Muscle of back (tissue), 13 donors: ENCODE results near the gene GPR87. TPM values are rescaled to one million over a fixed set of nuclear protein-coding genes. Genes with fewer than 3 reads are reported as not detected.

Experiments used
- DNase-seq, 3 donors: peaks; one replicate each; pipeline versions ENCODE4 v3.0.0 to v3.0.0-alpha.2; 2013
- long read RNA-seq, 9 donors: transcript quantifications; one replicate each; lab custom pipeline, GENCODE V29; 2026
- polyA plus RNA-seq, 10 donors: library from polyadenylated mRNA; unstranded; fragments of 120-200 nt; gene quantifications; one replicate each; pipeline ENCODE4 v1.2.1, GENCODE V29; 2013; ENCODE audit not compliant: insufficient read length in 10 of 10

GPR87 gene, protein sequence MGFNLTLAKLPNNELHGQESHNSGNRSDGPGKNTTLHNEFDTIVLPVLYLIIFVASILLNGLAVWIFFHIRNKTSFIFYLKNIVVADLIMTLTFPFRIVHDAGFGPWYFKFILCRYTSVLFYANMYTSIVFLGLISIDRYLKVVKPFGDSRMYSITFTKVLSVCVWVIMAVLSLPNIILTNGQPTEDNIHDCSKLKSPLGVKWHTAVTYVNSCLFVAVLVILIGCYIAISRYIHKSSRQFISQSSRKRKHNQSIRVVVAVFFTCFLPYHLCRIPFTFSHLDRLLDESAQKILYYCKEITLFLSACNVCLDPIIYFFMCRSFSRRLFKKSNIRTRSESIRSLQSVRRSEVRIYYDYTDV
- 1 to 10 TPM in 2 of 10 donors, not detected in 8; 1.9 to 2.5 TPM for polyA plus RNA-seq
- long read RNA-seq, donor 1 = 0 reads
- long read RNA-seq, donor 2 = 0 reads
- long read RNA-seq, donor 3 = 0 reads
- long read RNA-seq, donor 4 = 0 reads
- long read RNA-seq, donor 5 = 0 reads
- long read RNA-seq, donor 6 = 0 reads
- long read RNA-seq, donor 7 = 0 reads
- long read RNA-seq, donor 8 = 0 reads
- long read RNA-seq, donor 9 = 0 reads

DNA sequence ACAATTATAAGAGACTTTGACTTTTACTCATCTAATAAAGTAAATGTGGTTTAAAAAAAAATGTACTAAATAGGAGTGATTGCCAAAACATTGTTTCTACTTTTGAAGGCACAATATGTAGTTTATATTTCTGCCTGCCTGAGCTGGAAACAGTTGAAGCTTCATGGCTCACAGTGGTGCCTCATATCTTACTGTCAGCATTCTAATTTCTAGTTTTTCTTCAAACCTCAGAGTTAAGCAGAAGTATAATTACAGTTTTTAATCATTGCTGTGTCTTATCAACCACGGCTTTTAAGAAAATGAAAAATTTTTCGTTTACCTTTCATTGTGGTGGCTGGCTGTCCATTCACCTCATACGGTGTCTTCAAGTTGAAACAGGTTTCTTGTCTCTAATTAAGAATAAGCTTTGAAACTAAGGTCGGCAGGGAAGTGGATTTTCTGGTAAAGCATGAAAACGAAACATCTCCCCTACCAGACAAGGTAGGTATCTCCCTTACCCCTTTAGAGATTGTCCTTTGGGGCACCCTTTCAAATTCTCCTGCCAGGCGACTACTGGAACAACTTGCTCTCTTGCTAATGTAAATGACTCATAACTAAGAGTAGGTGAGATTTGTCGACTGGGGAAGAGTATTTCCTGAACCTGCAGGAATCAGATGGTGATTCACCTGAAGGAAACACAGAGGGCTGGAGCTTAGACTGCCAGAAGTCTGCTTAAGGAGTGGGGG, at the start of gene GPR87:
GPR87 (minus strand) TSS at position 554 of the 725 bp plus-strand sequence. CDS start 16,720 bp downstream, outside the sequence.
- no peak for DNase-seq

DNA sequence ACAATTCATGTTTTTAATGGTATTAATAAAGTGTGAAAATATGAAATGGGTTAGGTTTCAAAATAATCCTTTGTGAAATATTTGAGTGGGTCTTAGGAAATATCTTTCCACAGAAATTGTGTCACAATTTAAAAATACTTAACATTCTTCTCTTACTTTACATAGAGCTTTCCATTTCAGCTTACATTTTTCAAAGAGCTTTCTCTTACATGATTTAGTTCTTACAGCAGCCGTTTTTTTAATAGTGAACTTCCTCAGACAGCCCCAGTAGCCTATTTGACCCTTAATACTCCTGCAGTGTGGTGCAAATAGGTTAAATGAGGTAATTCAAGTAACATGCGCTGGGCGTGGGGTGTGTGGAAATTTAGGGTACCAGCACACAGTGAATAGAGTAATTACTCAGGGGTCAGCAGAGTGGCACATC, 46.1 kb upstream of the GPR87 start:
- no peak for DNase-seq

DNA sequence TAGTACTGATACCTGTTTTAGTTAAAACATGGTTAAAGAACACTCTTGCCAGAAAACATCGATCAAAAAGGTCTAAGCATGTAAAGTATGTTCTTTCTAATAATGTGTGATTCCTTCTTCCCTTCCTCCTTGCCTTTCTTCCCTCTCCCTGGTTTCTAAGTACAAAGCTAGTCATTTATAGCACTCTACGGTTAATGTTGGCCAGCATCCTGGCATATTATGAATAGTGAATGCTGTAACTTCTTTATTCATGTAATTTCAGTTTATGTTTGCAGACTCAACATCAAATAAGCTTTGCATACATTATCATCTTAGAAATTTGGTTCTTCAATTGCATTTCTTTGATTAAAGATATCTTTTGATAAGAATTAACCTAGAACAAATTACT, 40.8 kb upstream of the GPR87 start:
- no peak for DNase-seq

DNA sequence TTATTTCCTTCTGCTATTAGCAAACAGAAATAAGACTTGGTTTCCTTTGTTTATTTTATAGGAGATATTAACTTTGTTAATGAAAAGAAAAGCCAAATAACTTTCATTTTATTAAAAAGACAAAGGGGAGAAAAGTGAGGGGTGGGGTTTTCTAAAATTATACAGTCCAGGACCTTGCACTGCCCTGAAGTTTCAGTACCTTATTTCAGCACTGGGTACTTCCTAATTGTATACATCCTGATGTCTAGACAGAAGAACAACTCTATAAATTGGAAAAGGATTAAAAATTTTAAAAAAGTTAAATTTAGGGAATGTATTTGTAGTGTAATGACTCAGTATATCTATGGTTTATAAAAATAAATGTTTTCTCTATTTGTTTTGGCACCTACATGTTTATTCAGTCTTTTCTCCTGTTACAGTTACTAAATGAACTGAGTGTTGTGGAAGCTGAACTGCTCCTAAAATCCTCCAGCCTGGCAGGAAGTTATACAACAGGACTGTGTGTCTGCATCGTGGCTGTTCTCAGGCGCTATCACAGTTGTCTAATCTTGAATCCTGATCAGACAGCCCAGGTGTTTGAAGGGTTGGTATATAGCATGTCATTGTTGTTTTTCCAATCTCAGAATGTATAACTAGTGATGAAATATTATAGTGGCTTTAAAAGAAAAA, 40.3 kb upstream of the GPR87 start:
- no peak for DNase-seq

DNA sequence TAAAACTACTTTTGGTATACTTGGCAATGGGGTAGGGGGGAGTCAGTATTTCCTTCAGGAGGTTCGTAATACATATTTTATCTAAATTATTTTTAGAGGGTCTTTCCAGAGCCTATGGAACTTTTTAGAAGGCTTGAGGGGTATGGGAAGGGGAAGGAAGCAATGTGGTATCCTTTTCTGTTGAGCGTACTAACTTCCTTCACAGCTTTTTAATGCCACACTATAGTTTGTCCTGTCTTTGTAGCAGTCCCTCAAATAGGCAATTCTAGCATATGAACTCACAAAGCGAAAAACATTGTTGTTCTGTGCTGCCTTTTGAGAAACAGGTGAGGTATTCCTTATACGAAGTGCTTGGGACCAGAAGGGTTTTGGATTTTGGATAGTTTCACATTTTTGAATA, 35.0 kb upstream of the GPR87 start:
- no peak for DNase-seq

DNA sequence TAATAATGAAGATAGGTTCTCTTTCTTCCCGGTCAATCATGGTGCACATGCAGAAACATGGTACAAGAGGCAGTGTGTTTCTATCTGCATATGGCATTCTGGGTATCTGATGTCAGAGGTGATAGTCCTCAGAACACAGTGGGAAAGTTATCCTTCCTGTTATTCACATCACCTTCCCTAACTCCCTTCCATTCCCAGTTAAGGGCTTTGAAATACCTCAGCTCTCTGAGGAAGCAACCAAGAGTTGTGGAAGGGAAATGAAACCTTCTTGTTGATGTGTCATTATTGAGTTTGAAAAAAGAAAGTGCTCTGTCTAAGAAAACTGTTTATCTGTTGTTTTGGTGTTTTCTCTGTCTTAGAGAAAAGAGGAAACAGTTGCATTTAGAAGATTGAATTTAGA, 34.6 kb upstream of the GPR87 start:
- peak in 1 of 3 donors; percentile 14 for DNase-seq

DNA sequence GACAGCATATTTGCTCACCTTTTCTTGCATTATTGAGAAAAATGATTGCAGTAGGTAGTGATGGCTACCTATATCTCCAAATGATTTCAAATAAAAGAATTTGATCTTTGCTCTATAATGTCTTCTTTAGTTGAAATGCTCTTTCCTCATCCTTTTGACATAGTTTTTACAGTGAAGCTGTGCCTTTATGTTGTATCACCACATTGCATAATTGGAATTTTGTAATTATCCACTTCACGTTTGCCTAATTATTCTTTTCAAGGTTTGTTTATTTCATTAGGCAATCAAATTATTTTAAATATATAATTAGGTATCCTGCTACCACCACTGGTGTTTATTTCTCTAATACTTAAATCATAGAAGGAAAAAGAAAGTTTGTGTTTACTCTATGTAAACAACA, 34.0 kb upstream of the GPR87 start:
- no peak for DNase-seq

DNA sequence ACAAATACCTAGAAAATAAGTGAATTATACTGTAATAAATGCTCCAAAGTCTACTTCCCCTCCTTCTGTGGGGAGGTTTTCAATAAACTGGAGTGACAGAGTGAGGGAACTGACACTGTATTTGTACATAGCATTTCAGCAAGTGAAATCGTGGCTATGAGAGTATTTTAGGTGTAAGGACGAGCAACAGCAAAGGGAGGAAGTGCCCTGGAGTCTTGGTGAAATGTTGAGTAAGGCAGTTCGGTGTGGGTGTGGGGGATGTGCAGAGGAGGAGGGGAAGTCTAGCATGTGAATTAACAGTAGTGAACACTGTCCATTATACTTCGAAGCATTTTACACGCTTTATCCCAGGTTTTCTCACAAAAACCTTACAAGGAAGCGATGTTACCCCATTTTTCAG, 30.8 kb upstream of the GPR87 start:
- peak in 1 of 3 donors; percentile 30 for DNase-seq

DNA sequence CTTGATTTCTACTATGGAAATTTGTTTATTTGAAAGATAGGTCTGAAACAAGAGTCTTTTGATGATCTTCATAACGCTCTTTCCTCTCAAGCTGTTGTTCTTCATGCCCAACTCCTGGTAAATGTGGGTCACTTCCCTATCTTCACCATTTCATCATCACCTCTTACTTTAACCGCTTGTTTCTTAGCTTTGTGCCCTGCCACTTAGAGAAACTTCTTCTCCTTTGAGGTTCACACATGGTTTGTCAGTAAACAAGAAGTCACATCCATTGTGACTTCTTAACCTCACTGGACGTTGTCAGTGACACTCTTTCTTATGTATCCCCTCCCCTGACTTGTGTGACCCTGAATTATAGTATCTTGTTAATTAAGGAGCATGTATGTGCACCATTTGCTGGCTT, 29.7 kb upstream of the GPR87 start:
- no peak for DNase-seq

DNA sequence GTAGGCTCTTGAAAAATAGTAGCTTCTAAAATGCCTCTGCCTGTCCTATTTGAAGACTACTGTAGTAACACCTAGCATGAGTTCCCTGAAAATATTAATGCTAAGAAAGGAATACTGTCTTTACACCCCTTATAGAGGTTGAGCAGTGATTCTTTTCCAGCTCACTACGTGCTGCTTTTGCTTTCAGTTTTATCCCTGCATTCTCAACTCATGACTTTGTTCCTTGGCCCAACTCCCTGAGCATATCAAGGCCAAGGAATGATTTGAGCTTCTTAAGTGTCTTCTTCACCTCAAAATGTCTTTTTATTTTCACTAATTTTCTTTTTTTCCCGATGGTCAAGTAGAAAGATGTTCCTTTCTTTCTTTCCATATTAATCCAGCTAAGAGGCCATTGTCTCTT, 29.2 kb upstream of the GPR87 start:
- DNase-seq = peak; percentile 68 to 84 (median 79)

DNA sequence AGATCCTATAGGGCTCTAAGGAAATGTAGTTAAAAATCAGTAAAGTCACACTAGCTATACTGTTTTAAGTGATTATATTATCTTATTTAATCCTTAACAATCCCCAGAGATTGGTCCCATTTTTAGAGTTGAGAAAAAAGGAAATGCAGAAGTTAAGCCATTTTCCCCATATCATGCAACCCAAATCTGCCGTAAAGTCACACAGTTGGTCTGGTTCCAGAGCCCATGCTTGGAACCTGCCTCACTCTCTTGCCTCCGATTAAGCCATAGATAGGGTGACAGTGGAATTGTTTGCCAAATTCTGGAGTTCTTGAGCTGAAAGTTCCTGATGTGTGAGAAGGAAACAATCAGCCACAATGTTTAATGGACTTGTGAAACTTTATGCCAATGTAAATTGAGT, 15.1 kb upstream of the GPR87 start:
- no peak for DNase-seq

DNA sequence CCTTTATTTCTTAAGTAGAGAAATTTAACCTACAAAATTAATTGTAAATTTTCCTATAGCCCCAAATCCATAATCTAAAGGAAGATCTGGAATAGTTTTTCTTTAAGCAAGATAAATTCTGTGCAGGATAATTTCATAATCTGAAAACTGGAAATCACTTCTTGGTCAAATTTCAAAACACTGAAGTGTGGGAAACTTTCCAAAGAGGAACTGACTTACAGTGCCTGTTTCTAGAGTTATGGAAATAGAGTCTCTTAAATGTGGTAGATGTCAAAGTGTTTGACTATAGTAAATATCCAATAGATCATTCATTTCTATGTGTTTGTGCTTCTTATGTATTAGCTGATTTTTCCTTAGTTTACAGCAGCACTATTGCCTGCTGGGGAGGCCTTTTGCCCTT, 14.3 kb upstream of the GPR87 start:
- peak in 1 of 3 donors; percentile 56 for DNase-seq

DNA sequence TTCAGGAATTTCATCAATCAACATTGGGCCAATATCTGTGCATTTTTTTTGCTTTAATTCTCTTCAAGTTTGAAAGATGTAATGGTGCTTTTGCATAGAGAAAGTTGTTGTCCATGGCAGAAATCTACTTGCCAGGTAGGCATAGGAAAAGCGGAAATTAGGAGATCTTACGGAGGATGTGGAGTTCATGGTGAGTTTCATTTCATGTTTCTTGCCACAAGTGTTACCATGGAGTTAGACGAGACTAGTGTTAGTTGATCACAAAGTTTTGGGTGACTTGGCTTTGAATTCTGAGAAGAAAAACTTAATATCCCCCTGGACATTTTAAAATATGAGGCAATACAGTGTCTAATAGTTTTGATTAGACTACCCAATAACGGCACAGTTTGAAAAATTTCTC, 13.8 kb upstream of the GPR87 start:
- no peak for DNase-seq

DNA sequence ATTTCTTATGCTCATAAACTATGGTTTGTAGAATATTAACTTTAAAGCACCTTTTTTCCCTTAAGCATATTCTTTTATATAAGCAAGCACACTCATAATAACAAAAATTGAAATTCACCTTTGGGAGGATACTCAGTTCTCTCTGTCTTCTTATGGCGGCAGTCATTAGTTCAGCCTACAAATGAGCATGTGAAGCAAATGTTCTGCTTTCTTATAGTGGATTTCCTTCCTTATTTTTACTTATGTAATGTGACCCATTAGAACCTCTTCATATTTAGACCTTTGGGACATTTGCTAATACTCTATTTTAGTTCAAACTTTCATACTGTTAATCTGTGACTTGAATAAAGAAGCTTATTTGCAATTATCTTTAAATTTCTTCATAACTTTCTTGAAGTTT, 12.7 kb upstream of the GPR87 start, which contains the start of gene P2RY13:
P2RY13 (minus strand) TSS at position 187 of the 400 bp plus-strand sequence; CDS start at position 166, 21 bp downstream.
- no peak for DNase-seq

DNA sequence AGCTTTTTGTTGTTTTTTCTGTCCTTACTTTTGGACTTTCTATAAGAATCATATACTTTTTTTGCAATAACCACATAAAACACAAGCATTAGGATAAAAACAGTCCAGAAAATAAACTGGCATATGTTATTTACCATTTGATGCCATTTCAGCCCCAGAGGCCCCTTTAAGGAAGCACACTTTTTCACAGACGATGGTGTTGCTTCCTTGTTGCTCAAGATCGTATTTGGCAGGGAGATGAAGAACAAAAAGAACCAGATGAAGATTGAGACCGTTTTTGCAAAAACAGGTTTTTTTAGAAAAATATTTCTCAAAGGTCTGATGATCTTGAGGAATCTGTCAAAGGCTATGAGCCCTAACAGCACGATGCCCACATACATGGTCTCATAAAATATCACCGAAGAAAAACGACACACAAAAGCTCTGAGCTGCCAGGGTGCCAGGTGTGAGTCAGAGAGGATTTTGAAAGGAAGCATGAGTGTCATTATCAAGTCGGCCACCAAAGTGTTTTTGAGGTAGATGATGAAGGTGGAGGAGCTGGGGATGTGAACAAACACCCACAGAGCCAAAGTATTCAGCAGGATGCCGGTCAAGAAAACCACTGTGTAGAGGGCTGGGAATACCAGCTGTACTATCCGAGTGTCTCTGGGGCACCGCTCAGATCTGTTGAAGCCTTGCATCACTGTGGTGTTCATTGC, 11.8 kb upstream of the GPR87 start:
- DNase-seq = peak in 1 of 3 donors; percentile 22

DNA sequence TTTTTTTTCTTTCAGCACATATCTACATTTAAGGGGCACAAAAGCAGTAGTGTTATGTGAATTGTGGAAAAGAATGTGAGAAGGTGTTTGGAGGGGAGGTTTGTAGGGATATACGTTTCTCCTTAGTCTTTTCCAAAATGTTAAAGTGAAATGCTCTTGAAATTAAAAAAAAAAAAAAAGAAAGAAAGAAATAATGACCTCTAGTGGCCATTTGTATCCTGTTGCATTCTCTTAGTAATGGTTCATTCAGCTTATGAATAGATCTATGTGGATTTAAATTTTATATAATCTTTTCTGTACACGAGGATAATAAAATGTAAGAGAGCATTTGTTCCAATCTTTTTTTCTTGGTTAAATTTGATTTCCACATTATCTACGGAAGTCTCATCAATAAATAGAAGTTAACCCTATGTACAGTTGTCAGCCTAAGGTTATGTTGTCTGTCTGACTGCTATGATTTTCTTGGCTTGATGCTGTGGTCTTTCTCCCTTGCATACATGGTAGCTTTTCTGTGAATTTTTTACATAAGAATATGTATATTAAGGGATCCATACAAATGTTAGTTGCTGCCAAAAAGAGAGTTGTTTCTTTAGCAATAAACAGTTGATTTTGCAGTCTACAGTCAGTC, 11.1 kb upstream of the GPR87 start:
- peak in 1 of 3 donors; percentile 30 for DNase-seq

DNA sequence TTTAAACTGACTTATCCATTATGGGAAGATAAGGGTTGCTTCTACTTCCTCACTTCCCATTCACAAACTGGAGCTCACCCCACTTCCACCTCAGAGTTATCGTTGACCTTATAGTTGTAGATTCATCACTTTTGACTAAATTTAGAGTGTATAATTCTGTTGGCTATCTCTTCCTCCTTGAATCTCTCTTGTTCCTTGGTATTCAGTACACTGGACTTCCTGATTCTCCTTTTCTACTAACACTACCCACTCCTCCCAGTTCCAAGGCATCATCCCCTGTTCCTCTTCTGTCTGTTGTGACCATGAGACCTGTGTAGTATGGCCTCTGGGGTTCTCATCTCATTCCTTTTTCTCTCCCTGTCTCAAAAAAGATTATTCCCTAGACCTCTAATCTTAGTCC, 5.9 kb upstream of the GPR87 start:
- DNase-seq = no peak

DNA sequence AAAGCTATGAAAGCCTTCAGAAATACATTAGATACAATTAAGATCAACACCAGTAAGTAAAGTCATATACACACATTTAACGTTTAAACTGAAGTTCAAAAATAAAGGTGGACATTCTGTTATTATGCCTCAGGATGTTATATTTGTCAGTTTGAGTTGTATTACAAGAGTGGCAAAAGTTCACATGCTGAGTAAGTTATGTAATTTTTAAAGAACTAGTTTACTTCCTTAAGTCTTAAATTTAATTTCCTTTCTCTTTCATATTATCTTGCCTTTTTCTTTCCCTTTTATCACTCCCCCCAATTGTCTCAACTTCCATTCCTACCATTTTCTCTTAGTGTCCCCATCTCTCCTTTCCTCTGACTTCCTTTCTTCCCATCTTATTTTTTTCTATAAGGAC, 4.9 kb upstream of the GPR87 start:
- no peak for DNase-seq

DNA sequence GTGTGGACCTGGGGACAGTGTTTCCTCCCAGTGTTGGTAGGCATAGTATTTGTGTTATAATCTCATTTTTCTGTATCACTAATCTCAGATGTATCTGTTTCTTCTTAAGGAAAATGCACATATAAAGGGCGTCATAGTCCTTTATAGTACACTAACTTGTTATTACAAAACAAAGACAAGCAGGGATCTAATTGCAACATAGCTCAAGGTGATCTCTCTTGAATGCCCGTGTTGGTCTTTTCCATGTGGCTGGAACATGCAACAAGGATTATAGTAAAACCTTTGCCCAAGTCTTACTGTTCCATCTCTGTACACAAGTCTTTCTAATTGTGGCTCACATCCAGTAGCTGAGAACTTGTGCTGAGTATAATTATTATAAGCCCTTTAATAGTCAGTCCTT, 3.5 kb upstream of the GPR87 start:
- DNase-seq = no peak

DNA sequence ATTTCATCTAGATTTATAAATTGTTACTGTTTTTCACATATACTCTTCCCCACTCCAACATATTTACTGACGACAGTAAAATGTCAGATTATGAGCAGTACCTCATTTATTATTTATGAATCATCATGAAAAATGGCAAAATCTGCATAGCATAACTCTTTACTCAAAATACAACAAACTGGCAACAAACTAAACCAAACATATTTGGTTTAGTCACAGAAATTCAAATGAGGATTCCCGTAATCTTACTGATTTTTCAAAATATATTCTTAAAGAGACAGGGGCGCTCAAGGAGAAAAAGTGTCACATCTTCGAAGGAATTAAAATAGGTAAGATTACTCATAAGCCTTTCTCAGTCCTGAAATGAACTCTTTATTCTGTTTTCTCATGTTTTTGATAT, 3.0 kb upstream of the GPR87 start:
- DNase-seq = peak in 1 of 3 donors; percentile 30

DNA sequence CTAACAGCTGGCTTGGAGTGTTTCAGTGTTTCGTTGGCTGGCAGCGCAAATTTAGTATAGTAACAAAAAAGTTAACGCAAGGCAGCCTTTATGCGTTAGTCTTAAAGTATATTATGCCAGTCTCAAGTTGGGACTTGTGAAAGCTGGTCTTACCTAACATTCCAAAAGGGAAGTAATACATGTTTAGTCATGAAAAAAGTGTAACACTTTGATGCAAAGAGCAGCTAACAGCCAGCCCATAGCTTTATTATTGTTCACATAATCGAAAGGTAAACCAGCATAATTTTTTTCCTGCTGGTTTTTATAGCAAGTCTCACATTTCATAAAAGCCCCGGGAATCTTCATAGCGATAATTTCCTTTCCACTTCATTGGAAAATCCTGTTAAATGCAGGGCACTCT, 2.4 kb upstream of the GPR87 start:
- no peak for DNase-seq
